Ovary (tissue), 3 donors: ENCODE measurements around the gene CCDC141.

Experiments
- CTCF ChIP-seq, 3 donors: fragments of 450-650 bp in 2 of 3; fragments of 200-600 bp in 1 of 3; IDR thresholded peaks; one replicate each; pipeline versions ENCODE4 v1.5.1 to v1.8.0; 2016 to 2022; ENCODE audit warnings: antibody characterized with exemption in 3 of 3, mild to moderate bottlenecking in 1 of 3
- EP300 ChIP-seq: sonication (generic); formaldehyde crosslinking; IDR thresholded peaks from one replicate; pipeline ENCODE4 v1.6.1; 2017; ENCODE audit warnings: antibody characterized with exemption
- donor health status: DM: no; HTN: no; CAD: no.

DNA sequence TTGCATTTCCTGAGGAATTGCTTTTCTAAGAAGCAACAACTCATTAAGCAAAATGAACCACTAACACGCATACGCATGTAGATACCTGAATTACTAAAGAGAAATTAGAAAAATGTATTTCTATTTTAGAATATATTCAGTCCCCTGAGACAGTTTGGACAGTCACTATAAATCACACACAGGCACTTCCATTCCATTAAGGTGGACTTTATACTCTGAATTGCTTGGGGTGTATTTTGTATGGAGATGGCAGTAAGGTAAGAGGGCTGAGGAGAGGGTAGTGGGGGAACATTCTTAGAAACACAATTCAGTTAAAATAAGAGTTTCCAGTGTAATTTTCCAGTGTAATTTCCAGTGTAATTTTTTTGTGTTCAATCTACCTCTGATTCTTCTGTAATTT is 1.8 kb downstream of the CCDC141 start:
- TF ChIP-seq CTCF (IDR thresholded peaks at IDR 0.05), result no peak
- no peak for TF ChIP-seq EP300
